ENCODE data around the gene POU2F1. TPM values are rescaled to one million over a fixed set of nuclear protein-coding genes. Genes with fewer than 3 reads are reported as not detected.

POU2F1 gene
- total and polyA plus RNA-seq, 2 donors (not counting 3 experiments of a cell fraction or from before 2014, with no cell fraction given): 6.0 to 12.9 TPM

GRCh38 chr1:167431261-167431908 lies 210.7 kb downstream of the POU2F1 start:
- Histone ChIP-seq H3K27me3 (ENCODE audit: control insufficient read depth in 2 of 2, insufficient read depth in 2 of 2, low read length in 2 of 2) (no peaks in the 10 kb centered on the region), H3K27ac (ENCODE audit: insufficient read depth, low read depth, low read length) (no peak overlapping the region), H3K9me1 (replicated peaks; ENCODE audit: control insufficient read depth, extremely low read depth, insufficient read depth, low read length) (no peaks in the 10 kb centered on the region), H3K9me3 (replicated peaks; ENCODE audit: control insufficient read depth, insufficient read depth, low read length) (no peaks in the 10 kb centered on the region), H3K4me3 (replicated peaks in 1 of 3; ENCODE audit: insufficient read depth in 1 of 3, low read depth in 1 of 3, low read length in 3 of 3) (no peak overlapping the region), H3K4me1 (ENCODE audit: control insufficient read depth, extremely low read depth, insufficient read depth, low read length) (no peaks in the 10 kb centered on the region), H3K9ac (replicated peaks; ENCODE audit: extremely low read depth, insufficient read depth, low read length) (no peak overlapping the region), H2AFZ (ENCODE audit: low read depth, low read length) (no peak overlapping the region), H4K20me1 (replicated peaks; ENCODE audit: control insufficient read depth, extremely low read depth, insufficient read depth, low read length) (no peaks in the 10 kb centered on the region), H3K4me2 (ENCODE audit: insufficient read depth, low read length) (no peak overlapping the region), H3K79me2 (ENCODE audit: control insufficient read depth, insufficient read depth, low read length) (no peaks in the 10 kb centered on the region), H3K36me3 (ENCODE audit: control insufficient read depth in 2 of 2, extremely low read depth in 1 of 2, insufficient read depth in 2 of 2, low read length in 2 of 2) (no peaks in the 10 kb centered on the region)
- dilution Hi-C loops (cut with MboI; ENCODE audit: extremely low pct_ligation_motif_present, low sequenced_read_pairs) (no loop called here), intact Hi-C loops (cut with micrococcal nuclease) (no loop called here)
- CTCF ChIA-PET: interaction anchor here (1.2 to 3.1 kb wide), 2 partner anchors 22 to 163 kb away, joined by 3 to 12 read pairs; no protein-coding TSS in a partner anchor
- DNase-seq (ENCODE audit: low read depth, low spot score): no peak
- no peak for FAIRE-seq
- BruUV-seq (replicated peaks): no TSS peak
- POLR2A ChIA-PET: no interaction called here
- TF ChIP-seq POLR2A (IDR thresholded peaks at IDR 0.05; ENCODE audit: low read depth, low read length) (no peak), MYC (IDR thresholded peaks at IDR 0.05; ENCODE audit: low read depth, low read length) (no peak), FOS (IDR thresholded peaks at IDR 0.05; ENCODE audit: borderline replicate concordance, insufficient read depth, low read length) (no peak), CTCF (IDR thresholded peaks at IDR 0.05; ENCODE audit: extremely low read depth in 1 of 2, insufficient read depth in 1 of 2, low read depth in 1 of 2, low read length in 2 of 2) (no peak), GATA2 (IDR thresholded peaks at IDR 0.05; ENCODE audit: insufficient read depth, insufficient read length, low read depth, low read length) (no peak), EZH2 (IDR thresholded peaks at IDR 0.05; ENCODE audit: borderline replicate concordance, low read depth, low read length, severe bottlenecking) (no peak), JUN (IDR thresholded peaks at IDR 0.05; ENCODE audit: borderline replicate concordance, insufficient read depth, insufficient read length, low read depth) (no peak), MAX (IDR thresholded peaks at IDR 0.05; ENCODE audit: insufficient read depth, insufficient read length) (no peak), POLR2AphosphoS5 (IDR thresholded peaks at IDR 0.05; ENCODE audit: insufficient read depth, low read depth, low read length) (no peak)
